ENCODE data around the gene SPSB1. TPM values are rescaled to one million over a fixed set of nuclear protein-coding genes. Genes with fewer than 3 reads are reported as not detected.

The SPSB1 gene
- total RNA-seq, 1 experiment from 2014 or later, result 18.2 TPM

GRCh38 chr1:9250411-9251381, 42.0 kb upstream of the SPSB1 start:
- Histone ChIP-seq H3K9me3 (no peaks in the 10 kb centered on the region), H3K4me3 (ENCODE audit: low read depth, low read length) (no peak overlapping the region), H3K27me3 (replicated peaks; ENCODE audit: control insufficient read depth, insufficient read depth, low read length) (no peaks in the 10 kb centered on the region), H3K4me1 (peaks cover 27% of the 10 kb centered on the region), H3K36me3 (ENCODE audit: control insufficient read depth, insufficient read depth, low read length) (no peaks in the 10 kb centered on the region)
- no TSS peak for BruUV-seq (replicated peaks)
- CTCF ChIA-PET, result interaction anchor here (0.7 to 2.8 kb wide), 2 partner anchors 16 to 436 kb away, joined by 3 to 18 read pairs; partner anchors contain the start of gene H6PD
- Mint-ChIP-seq H3K27ac (ENCODE audit: unreplicated experiment) (no peak overlapping the region), H3K27me3 (ENCODE audit: insufficient read depth, unreplicated experiment) (no peaks in the 10 kb centered on the region), H3K9me3 (ENCODE audit: unreplicated experiment) (no peaks in the 10 kb centered on the region), H3K36me3 (ENCODE audit: insufficient read depth, unreplicated experiment) (no peaks in the 10 kb centered on the region), H3K4me3 (ENCODE audit: unreplicated experiment) (no peak overlapping the region), H3K4me1 (ENCODE audit: low read depth, unreplicated experiment) (peaks cover 21% of the 10 kb centered on the region)
- POLR2A ChIA-PET, result interaction anchor here (0.8 kb wide), 1 partner anchor 16 kb away, joined by 3 read pairs; no protein-coding TSS in a partner anchor
- TF ChIP-seq CTCF (IDR thresholded peaks at IDR 0.05; ENCODE audit: insufficient read depth in 1 of 2, low read depth in 1 of 2, low read length in 1 of 2, severe bottlenecking in 1 of 2, unreplicated experiment in 1 of 2), result no peak
- no peak for DNase-seq
- intact Hi-C loops (cut with micrococcal nuclease; ENCODE audit: unreplicated experiment), result loop anchor here (1.0 kb wide), 1 partner anchor 137 kb away; no protein-coding TSS in a partner anchor

GRCh38 chr1:9251501-9251900, 41.2 kb upstream of the SPSB1 start:
- no peaks in the 10 kb centered on the region for H3K9me3 Mint-ChIP-seq (ENCODE audit: unreplicated experiment)
- DNase-seq, result no peak
- intact Hi-C loops (cut with micrococcal nuclease; ENCODE audit: unreplicated experiment), result no loop called here
- ChIA-PET POLR2A (no interaction called here), CTCF (interaction anchor here (0.7 kb wide), 1 partner anchor 435 kb away, joined by 3 read pairs; no protein-coding TSS in a partner anchor)
- Histone ChIP-seq H3K9me3 (no peaks in the 10 kb centered on the region), H3K4me3 (ENCODE audit: low read depth, low read length) (no peak overlapping the region), H3K36me3 (ENCODE audit: control insufficient read depth, insufficient read depth, low read length) (no peaks in the 10 kb centered on the region), H3K4me1 (peaks cover 27% of the 10 kb centered on the region), H3K27me3 (replicated peaks; ENCODE audit: control insufficient read depth, insufficient read depth, low read length) (no peaks in the 10 kb centered on the region)
- H3K27ac Mint-ChIP-seq (ENCODE audit: unreplicated experiment), result no peak overlapping the region
- no peak overlapping the region for H3K4me3 Mint-ChIP-seq (ENCODE audit: unreplicated experiment)
- no peak for TF ChIP-seq CTCF (IDR thresholded peaks at IDR 0.05; ENCODE audit: insufficient read depth in 1 of 2, low read depth in 1 of 2, low read length in 1 of 2, severe bottlenecking in 1 of 2, unreplicated experiment in 1 of 2)
- BruUV-seq (replicated peaks), result no TSS peak
- H3K27me3 Mint-ChIP-seq (ENCODE audit: insufficient read depth, unreplicated experiment), result no peaks in the 10 kb centered on the region
- H3K4me1 Mint-ChIP-seq (ENCODE audit: low read depth, unreplicated experiment), result peaks cover 21% of the 10 kb centered on the region
- H3K36me3 Mint-ChIP-seq (ENCODE audit: insufficient read depth, unreplicated experiment), result no peaks in the 10 kb centered on the region

GRCh38 chr1:9253004-9253403, 39.7 kb upstream of the SPSB1 start:
- Mint-ChIP-seq H3K4me1 (ENCODE audit: low read depth, unreplicated experiment) (peaks cover 21% of the 10 kb centered on the region), H3K9me3 (ENCODE audit: unreplicated experiment) (no peaks in the 10 kb centered on the region), H3K27ac (ENCODE audit: unreplicated experiment) (peak overlapping the region; percentile 44), H3K27me3 (ENCODE audit: insufficient read depth, unreplicated experiment) (no peaks in the 10 kb centered on the region), H3K4me3 (ENCODE audit: unreplicated experiment) (no peak overlapping the region), H3K36me3 (ENCODE audit: insufficient read depth, unreplicated experiment) (no peaks in the 10 kb centered on the region)
- Histone ChIP-seq H3K4me3 (ENCODE audit: low read depth, low read length) (no peak overlapping the region), H3K9me3 (0 out of 2 replicates have a peak, but pooled peaks cover under 1% of the 10 kb centered on the region), H3K27me3 (replicated peaks; ENCODE audit: control insufficient read depth, insufficient read depth, low read length) (no peaks in the 10 kb centered on the region), H3K4me1 (peaks cover 27% of the 10 kb centered on the region), H3K36me3 (ENCODE audit: control insufficient read depth, insufficient read depth, low read length) (no peaks in the 10 kb centered on the region)
- ChIA-PET POLR2A (interaction anchor here (0.6 kb wide), 1 partner anchor 16 kb away, joined by 11 read pairs; no protein-coding TSS in a partner anchor), CTCF (no interaction called here)
- no peak for DNase-seq
- intact Hi-C loops (cut with micrococcal nuclease; ENCODE audit: unreplicated experiment), result no loop called here
- no peak for TF ChIP-seq CTCF (IDR thresholded peaks at IDR 0.05; ENCODE audit: insufficient read depth in 1 of 2, low read depth in 1 of 2, low read length in 1 of 2, severe bottlenecking in 1 of 2, unreplicated experiment in 1 of 2)
- no TSS peak for BruUV-seq (replicated peaks)

Data from Caco-2 (cell line).